Neural cell (in vitro differentiated cells): Measurements from ENCODE around the gene AGAP3. TPM values are rescaled to one million over a fixed set of nuclear protein-coding genes. Genes with fewer than 3 reads are reported as not detected.

Source experiments
- H2AFZ ChIP-seq: fragments of 200-600, 300-800 bp; sonication (generic), shearing (Covaris generic); 2 replicates; pipeline ENCODE4 v1.6.0; 2014; ENCODE audit warnings: low read depth, mild to moderate bottlenecking, antibody characterized with exemption, low read length, moderate library complexity
- H3F3A ChIP-seq: fragments of 200-600 bp; shearing (Covaris generic); 2 replicates; pipeline ENCODE4 v1.6.1; 2016; ENCODE audit warnings: mild to moderate bottlenecking, moderate library complexity, mixed read lengths, antibody characterized with exemption, low read length; ENCODE audit not compliant: insufficient read depth, poor library complexity, severe bottlenecking
- H3K27ac ChIP-seq: fragments of 200-600, 300-800 bp; sonication (generic), shearing (Covaris generic); 2 replicates; pipeline ENCODE4 v1.5.1; 2014; ENCODE audit warnings: mild to moderate bottlenecking, low read length, moderate library complexity
- H3K27me3 ChIP-seq: fragments of 300-800, 200-600 bp; sonication (generic), shearing (Covaris generic); 2 replicates; pipeline ENCODE4 v1.6.0; 2014; ENCODE audit warnings: mild to moderate bottlenecking, low read depth, low read length, moderate library complexity; ENCODE audit not compliant: insufficient read depth
- H3K36me3 ChIP-seq: fragments of 300-800, 200-600 bp; sonication (generic), shearing (Covaris generic); 2 replicates; pipeline ENCODE4 v1.5.1; 2014; ENCODE audit warnings: mild to moderate bottlenecking, antibody characterized with exemption, low read length, moderate library complexity; ENCODE audit not compliant: insufficient read depth
- H3K4me2 ChIP-seq: fragments of 300-800, 200-600 bp; sonication (generic), shearing (Covaris generic); 2 replicates; pipeline ENCODE4 v1.6.0; 2014; ENCODE audit warnings: mild to moderate bottlenecking, low read length
- H3K4me3 ChIP-seq: fragments of 300-800, 200-600 bp; sonication (generic), shearing (Covaris generic); 2 replicates; pipeline ENCODE4 v1.5.1; 2014; ENCODE audit warnings: mild to moderate bottlenecking, low read length, moderate library complexity
- H3K79me2 ChIP-seq: fragments of 200-600 bp; shearing (Covaris generic); replicated peaks from 2 replicates; pipeline ENCODE4 v1.6.0; 2014; ENCODE audit warnings: mild to moderate bottlenecking, low read length, moderate library complexity; ENCODE audit not compliant: insufficient read depth
- H3K9ac ChIP-seq: fragments of 300-800, 200-600 bp; sonication (generic), shearing (Covaris generic); 2 replicates; pipeline ENCODE4 v1.6.1; 2016; ENCODE audit warnings: mild to moderate bottlenecking, low read length, mixed read lengths
- H3K9me2 ChIP-seq: fragments of 200-600 bp; shearing (Covaris generic); 2 replicates; pipeline ENCODE4 v1.6.1; 2016; ENCODE audit warnings: mild to moderate bottlenecking, low read length, mixed read lengths; ENCODE audit not compliant: insufficient read depth
- H3K9me3 ChIP-seq: fragments of 200-600, 300-800 bp; sonication (generic), shearing (Covaris generic); 2 replicates; pipeline ENCODE4 v1.6.1; 2016; ENCODE audit warnings: mild to moderate bottlenecking, mixed run types, low read length, moderate library complexity, mixed read lengths
- H4K20me1 ChIP-seq: fragments of 200-600 bp; shearing (Covaris generic); 2 replicates; pipeline ENCODE4 v1.6.1; 2016; ENCODE audit warnings: mild to moderate bottlenecking, mixed run types; ENCODE audit not compliant: insufficient read depth
- CTCF ChIP-seq: fragments of 450-650 bp; IDR thresholded peaks from 2 replicates; pipeline ENCODE4 v1.5.1; 2014; ENCODE audit warnings: antibody characterized with exemption, mild to moderate bottlenecking, moderate library complexity; ENCODE audit not compliant: poor library complexity, severe bottlenecking
- EP300 ChIP-seq: fragments of 450-650 bp; conservative IDR thresholded peaks from 2 replicates; pipeline ENCODE4 v1.6.1; 2014; ENCODE audit warnings: antibody characterized with exemption, mild to moderate bottlenecking, moderate library complexity; ENCODE audit not compliant: poor library complexity, severe bottlenecking
- EZH2 ChIP-seq: fragments of 200-600, 300-800 bp; shearing (Covaris generic), sonication (generic); IDR thresholded peaks from 2 replicates; pipeline ENCODE4 v1.6.1; 2014; ENCODE audit warnings: antibody characterized with exemption, low read length, borderline replicate concordance, mild to moderate bottlenecking; ENCODE audit not compliant: insufficient read depth, poor library complexity, severe bottlenecking
- MXI1 ChIP-seq: fragments of 450-650 bp; conservative IDR thresholded peaks from 2 replicates; pipeline ENCODE4 v1.6.1; 2014; ENCODE audit warnings: antibody characterized with exemption, mild to moderate bottlenecking; ENCODE audit not compliant: poor library complexity, severe bottlenecking
- POLR2AphosphoS5 ChIP-seq: IDR thresholded peaks from 2 replicates; pipeline ENCODE4 v1.6.1; 2012
- RAD21 ChIP-seq: fragments of 450-650 bp; conservative IDR thresholded peaks from 2 replicates; pipeline ENCODE4 v1.6.1; 2014; ENCODE audit warnings: antibody characterized with exemption, mild to moderate bottlenecking, moderate library complexity
- REST ChIP-seq: IDR thresholded peaks from 2 replicates; pipeline ENCODE4 v1.6.1; 2012; ENCODE audit warnings: borderline replicate concordance
- SMC3 ChIP-seq: fragments of 450-650 bp; conservative IDR thresholded peaks from 2 replicates; pipeline ENCODE4 v1.6.1; 2014; ENCODE audit warnings: antibody characterized with exemption, mild to moderate bottlenecking, moderate library complexity; ENCODE audit not compliant: poor library complexity
- TAF1 ChIP-seq: IDR thresholded peaks from 2 replicates; pipeline ENCODE4 v1.6.1; 2012; ENCODE audit warnings: low read depth
- polyA plus RNA-seq: library from polyadenylated mRNA; depleted of rRNA; stranded (reverse); fragments of >200 nt; gene quantifications from 2 replicates; pipeline ENCODE4 v1.2.3, GENCODE V29; 2014

The AGAP3 gene
- polyA plus RNA-seq, 1 donor from 2014 or later: 117 TPM

- H3F3A ChIP-seq: no peaks in the 10 kb centered on the region
Measured at GRCh38 chr7:151066273-151066974, 19.9 kb upstream of the AGAP3 start.

More at GRCh38 chr7:151066273-151066974, 19.9 kb upstream of the AGAP3 start:
- TF ChIP-seq EP300: no peak
- no peak for TF ChIP-seq SMC3
- TF ChIP-seq REST: no peak
- TF ChIP-seq TAF1: no peak
- no peak for TF ChIP-seq POLR2AphosphoS5
- no peak for TF ChIP-seq RAD21
- no peak for TF ChIP-seq EZH2
- no peak for TF ChIP-seq MXI1
- TF ChIP-seq CTCF: no peak
- Histone ChIP-seq H4K20me1 (no peaks in the 10 kb centered on the region), H3K27ac (no peak overlapping the region), H3K9ac (no peak overlapping the region), H3K36me3 (no peaks in the 10 kb centered on the region), H3K9me3 (no peaks in the 10 kb centered on the region), H3K79me2 (no peaks in the 10 kb centered on the region), H3K9me2 (no peaks in the 10 kb centered on the region), H3K4me3 (no peak overlapping the region), H2AFZ (no peak overlapping the region), H3K4me2 (no peak overlapping the region), H3K27me3 (no peaks in the 10 kb centered on the region)
